Upper lobe of left lung (tissue), 6 donors: ENCODE data around the gene TMEM178A. TPM values are rescaled to one million over a fixed set of nuclear protein-coding genes. Genes with fewer than 3 reads are reported as not detected.

Experiments used
- ATAC-seq, 2 donors: fragments of 200-7000 bp; cut with Tn5 transposase; one replicate each; pipeline ENCODE4 v1.9.1; 2022; ENCODE audit warnings: mild to moderate bottlenecking in 2 of 2, moderate library complexity in 2 of 2; ENCODE audit not compliant: low FRiP score in 2 of 2
- DNase-seq, 2 donors: peaks; one replicate each; pipeline ENCODE4 v3.0.0-alpha.2; 2019 to 2020
- H3K27ac ChIP-seq, 4 donors: fragments of 200-600 bp; sonication (generic); one replicate each; pipeline ENCODE4 v1.5.1; 2016 to 2019
- H3K27me3 ChIP-seq, 4 donors: fragments of 200-600 bp; sonication (generic); one replicate each; pipeline ENCODE4 v1.5.1; 2017 to 2019
- H3K36me3 ChIP-seq, 4 donors: fragments of 200-600 bp; sonication (generic); one replicate each; pipeline ENCODE4 v1.5.1; 2016 to 2019
- H3K4me1 ChIP-seq, 4 donors: fragments of 200-600 bp; sonication (generic); one replicate each; pipeline ENCODE4 v1.5.1; 2018 to 2019
- H3K4me3 ChIP-seq, 4 donors: fragments of 200-600 bp; sonication (generic); one replicate each; pipeline ENCODE4 v1.5.1; 2017 to 2019; ENCODE audit warnings: mild to moderate bottlenecking in 2 of 4, moderate library complexity in 1 of 4
- H3K9me3 ChIP-seq, 4 donors: fragments of 200-600 bp; sonication (generic); one replicate each; pipeline ENCODE4 v1.5.1; 2018 to 2019
- CTCF ChIP-seq, 6 experiments: fragments of 450-650 bp in 4 of 6; fragments of 200-600 bp in 2 of 6; sonication (generic) in 2 of 6; IDR thresholded peaks; one replicate each; pipeline ENCODE4 v1.5.1; 2016 to 2019; ENCODE audit warnings: antibody characterized with exemption in 6 of 6
- EP300 ChIP-seq, 4 donors: sonication (generic); formaldehyde crosslinking; IDR thresholded peaks; one replicate each; pipeline ENCODE4 v1.5.1; 2017; ENCODE audit warnings: antibody characterized with exemption in 4 of 4, control low read depth in 2 of 4
- POLR2A ChIP-seq, 4 donors: fragments of 450-650 bp; IDR thresholded peaks; one replicate each; pipeline ENCODE4 v1.5.1; 2016 to 2017; ENCODE audit warnings: antibody characterized with exemption in 4 of 4, mild to moderate bottlenecking in 2 of 4
- POLR2AphosphoS5 ChIP-seq, 2 donors: sonication (generic); formaldehyde crosslinking; IDR thresholded peaks; one replicate each; pipeline ENCODE4 v1.5.1; 2017; ENCODE audit warnings: antibody characterized with exemption in 2 of 2
- WGBS, 2 donors: methylation state at CpG; one replicate each; pipeline ENCODE4 v1.1.5; 2017 to 2018; 5-methylcytosine and 5-hydroxymethylcytosine counted together
- total RNA-seq, 6 donors: library from RNA; depleted of rRNA in 4 of 6; stranded (reverse); fragments of >200 nt in 4 of 6; gene quantifications; one replicate each; pipeline versions ENCODE4 v1.1.0 to v1.2.1, GENCODE V29; 2016 to 2021
- donor health status: DM: no; HTN: no; CAD: no; lungs with moderate emphysema.
- donor health status: DM: no; HTN: yes; CAD: no; lungs with severe emphysema.

TMEM178A gene
- total RNA-seq, 6 donors from 2014 or later, result 1.7 to 10.5 (median 4.7) TPM

GRCh38 chr2:39666491-39667101 is 879 bp downstream of the TMEM178A start:
- Histone ChIP-seq H3K27me3 (peaks cover 0 to 19% (median 3%) of the 10 kb centered on the region in 4 donors), H3K4me1 (peaks cover 8 to 17% (median 10%) of the 10 kb centered on the region in 4 donors), H3K9me3 (no peaks in the 10 kb centered on the region), H3K4me3 (peak overlapping the region in 3 of 4 donors; percentile 45 to 65 (median 62)), H3K36me3 (no peaks in the 10 kb centered on the region), H3K27ac (no peak overlapping the region)
- no peak for ATAC-seq
- no peak for DNase-seq
- WGBS, 2 donors, result 3 to 8% methylated on average over 25 of the region's 25 CpGs
- TF ChIP-seq POLR2AphosphoS5 (IDR thresholded peaks at IDR 0.05) (no peak), EP300 (IDR thresholded peaks at IDR 0.05) (no peak)

GRCh38 chr2:39667104-39667885 is 1.6 kb downstream of the TMEM178A start:
- DNase-seq (no peak), ATAC-seq (no peak)
- peaks cover 0 to 19% (median 3%) of the 10 kb centered on the region in 4 donors for H3K27me3 ChIP-seq
- H3K27ac ChIP-seq, result no peak overlapping the region
- H3K9me3 ChIP-seq, result no peaks in the 10 kb centered on the region
- H3K36me3 ChIP-seq, result no peaks in the 10 kb centered on the region
- TF ChIP-seq EP300 (IDR thresholded peaks at IDR 0.05) (no peak), POLR2A (IDR thresholded peaks at IDR 0.05) (no peak), POLR2AphosphoS5 (IDR thresholded peaks at IDR 0.05) (no peak), CTCF (IDR thresholded peaks at IDR 0.05) (no peak)
- peaks cover 8 to 17% (median 10%) of the 10 kb centered on the region in 4 donors for H3K4me1 ChIP-seq
- peak overlapping the region in 3 of 4 donors; percentile 45 to 65 (median 62) for H3K4me3 ChIP-seq
- WGBS, 2 donors, result 51% methylated on average over 7 of the region's 7 CpGs

- DNase-seq (no peak), ATAC-seq (no peak)
- Histone ChIP-seq H3K27ac (no peak overlapping the region), H3K4me1 (peaks cover 8 to 17% (median 10%) of the 10 kb centered on the region in 4 donors), H3K27me3 (peaks cover 0 to 19% (median 3%) of the 10 kb centered on the region in 4 donors), H3K9me3 (no peaks in the 10 kb centered on the region), H3K4me3 (no peak overlapping the region), H3K36me3 (no peaks in the 10 kb centered on the region)
- no peak for TF ChIP-seq POLR2AphosphoS5 (IDR thresholded peaks at IDR 0.05)
- TF ChIP-seq POLR2A (IDR thresholded peaks at IDR 0.05), result no peak
- TF ChIP-seq EP300 (IDR thresholded peaks at IDR 0.05), result no peak
- TF ChIP-seq CTCF (IDR thresholded peaks at IDR 0.05), result no peak
Measured at GRCh38 chr2:39667886-39668276, 2.2 kb downstream of the TMEM178A start.

GRCh38 chr2:39668576-39669080 is 2.9 kb downstream of the TMEM178A start:
- no peaks in the 10 kb centered on the region for H3K36me3 ChIP-seq
- H3K9me3 ChIP-seq, result no peaks in the 10 kb centered on the region
- WGBS, 2 donors, result 95 to 100% methylated on average over 1 of the region's 1 CpG
- H3K27me3 ChIP-seq, result peaks cover 0 to 19% (median 3%) of the 10 kb centered on the region in 4 donors
- DNase-seq, result no peak
- no peak overlapping the region for H3K27ac ChIP-seq
- H3K4me1 ChIP-seq, result peaks cover 8 to 17% (median 10%) of the 10 kb centered on the region in 4 donors
- TF ChIP-seq POLR2AphosphoS5 (IDR thresholded peaks at IDR 0.05) (no peak), EP300 (IDR thresholded peaks at IDR 0.05) (no peak)
- H3K4me3 ChIP-seq, result no peak overlapping the region
- ATAC-seq, result no peak

GRCh38 chr2:39671604-39672003 is 5.9 kb downstream of the TMEM178A start:
- peaks cover 0 to 9% (median 0%) of the 10 kb centered on the region in 4 donors for H3K27me3 ChIP-seq
- no peak for DNase-seq
- TF ChIP-seq EP300 (IDR thresholded peaks at IDR 0.05), result no peak
- TF ChIP-seq POLR2AphosphoS5 (IDR thresholded peaks at IDR 0.05), result no peak
- no peak for TF ChIP-seq POLR2A (IDR thresholded peaks at IDR 0.05)
- no peak for TF ChIP-seq CTCF (IDR thresholded peaks at IDR 0.05)
- H3K9me3 ChIP-seq, result no peaks in the 10 kb centered on the region
- ATAC-seq, result no peak
- peaks cover 4 to 5% (median 5%) of the 10 kb centered on the region in 4 donors for H3K4me1 ChIP-seq
- 92 to 94% methylated on average over 4 of the region's 4 CpGs for WGBS, 2 donors
- H3K4me3 ChIP-seq, result no peak overlapping the region
- H3K27ac ChIP-seq, result no peak overlapping the region
- H3K36me3 ChIP-seq, result no peaks in the 10 kb centered on the region
